ENCODE measurements around the gene C2CD2L. TPM values are rescaled to one million over a fixed set of nuclear protein-coding genes. Genes with fewer than 3 reads are reported as not detected.

The C2CD2L gene
- 17.9 and 18.2 TPM in 2 replicates for total RNA-seq (2014; rRNA removed; shearing (Covaris generic))

GRCh38 chr11:119106564-119107537, at the start of gene C2CD2L:
Gene C2CD2L (plus strand): TSS chr11:119107344. CDS start chr11:119107742, 398 bp downstream.

DNA sequence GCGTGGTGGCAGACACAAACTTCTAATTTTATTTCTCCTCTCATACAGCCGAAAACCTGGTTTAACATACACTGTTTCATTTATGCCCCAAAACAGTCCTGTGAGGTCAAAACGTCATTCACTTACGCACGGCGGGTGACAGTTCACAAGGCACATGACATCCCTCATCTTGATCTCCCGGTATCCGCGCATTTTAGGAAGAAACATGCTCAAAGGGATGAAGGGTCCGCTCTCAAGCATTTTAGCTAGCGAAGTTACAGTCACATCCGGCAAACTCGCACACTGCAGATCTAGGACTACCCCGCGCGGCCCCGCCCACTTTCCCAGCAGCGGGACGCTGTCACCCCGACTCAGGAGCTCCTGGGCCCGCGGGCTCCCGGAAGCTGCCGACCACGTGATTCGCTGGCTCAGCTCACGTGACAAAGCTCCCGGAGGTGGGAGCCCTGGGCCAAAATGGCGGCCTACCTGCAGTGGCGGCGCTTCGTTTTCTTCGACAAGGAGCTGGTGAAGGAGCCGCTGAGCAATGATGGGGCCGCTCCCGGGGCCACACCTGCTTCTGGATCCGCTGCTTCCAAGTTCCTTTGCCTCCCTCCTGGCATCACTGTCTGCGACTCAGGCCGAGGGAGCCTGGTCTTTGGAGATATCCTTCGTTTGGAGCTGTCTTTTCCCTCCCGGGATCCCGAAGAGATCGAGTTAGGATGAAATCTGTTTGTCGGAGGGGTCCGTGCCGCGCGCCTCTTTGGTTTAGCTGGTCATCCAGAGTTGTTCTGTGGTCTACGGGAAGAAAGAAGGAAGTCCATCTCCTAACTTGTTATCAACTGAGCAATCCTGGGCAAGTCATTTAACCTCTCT, 39.5 kb upstream of the C2CD2L start, which contains the start of gene VPS11:
Gene VPS11, plus strand, starts transcription at position 448 of the 852 bp plus-strand sequence. Its CDS starts 6 bp downstream, at position 454.

DNA sequence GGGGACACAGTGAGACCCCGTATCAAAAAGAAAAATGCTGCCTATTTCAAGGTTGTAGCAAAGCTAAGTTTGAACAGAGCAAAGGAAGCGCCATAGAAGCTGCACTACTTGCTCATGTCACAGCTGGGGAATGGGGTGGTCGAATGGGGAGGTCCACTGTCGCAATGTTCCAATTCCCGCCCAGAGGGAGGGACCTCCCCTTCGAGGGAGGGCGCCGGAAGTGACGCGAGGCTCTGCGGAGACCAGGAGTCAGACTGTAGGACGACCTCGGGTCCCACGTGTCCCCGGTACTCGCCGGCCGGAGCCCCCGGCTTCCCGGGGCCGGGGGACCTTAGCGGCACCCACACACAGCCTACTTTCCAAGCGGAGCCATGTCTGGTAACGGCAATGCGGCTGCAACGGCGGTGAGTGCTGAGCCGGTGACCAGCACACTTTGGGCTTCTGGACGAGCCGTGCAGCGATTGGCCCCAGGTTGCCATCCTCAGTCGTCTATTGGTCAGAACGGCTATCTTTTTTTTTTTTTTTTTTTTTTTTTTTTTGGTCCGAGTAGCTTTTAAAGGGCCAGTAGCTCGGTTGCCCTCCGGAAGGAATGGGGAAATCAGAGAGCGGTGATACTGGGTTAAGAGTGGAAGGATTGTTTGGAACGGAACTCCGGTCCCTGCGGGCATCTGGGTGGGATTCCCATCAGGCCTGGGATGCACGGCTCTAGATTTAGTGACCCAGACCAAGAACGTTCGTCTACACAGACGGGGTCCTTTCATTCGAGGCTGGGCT, 22.3 kb upstream of the C2CD2L start, which contains the start of gene HMBS:
Gene HMBS, plus strand, starts transcription at position 219 of the 774 bp plus-strand sequence. Its CDS starts 153 bp downstream, at position 372.

GRCh38 chr11:119101759-119102423, 5.3 kb upstream of the C2CD2L start, which contains the start of gene DPAGT1:
Gene DPAGT1 (minus strand): TSS chr11:119101853. CDS start chr11:119101655, 198 bp downstream.

DNA sequence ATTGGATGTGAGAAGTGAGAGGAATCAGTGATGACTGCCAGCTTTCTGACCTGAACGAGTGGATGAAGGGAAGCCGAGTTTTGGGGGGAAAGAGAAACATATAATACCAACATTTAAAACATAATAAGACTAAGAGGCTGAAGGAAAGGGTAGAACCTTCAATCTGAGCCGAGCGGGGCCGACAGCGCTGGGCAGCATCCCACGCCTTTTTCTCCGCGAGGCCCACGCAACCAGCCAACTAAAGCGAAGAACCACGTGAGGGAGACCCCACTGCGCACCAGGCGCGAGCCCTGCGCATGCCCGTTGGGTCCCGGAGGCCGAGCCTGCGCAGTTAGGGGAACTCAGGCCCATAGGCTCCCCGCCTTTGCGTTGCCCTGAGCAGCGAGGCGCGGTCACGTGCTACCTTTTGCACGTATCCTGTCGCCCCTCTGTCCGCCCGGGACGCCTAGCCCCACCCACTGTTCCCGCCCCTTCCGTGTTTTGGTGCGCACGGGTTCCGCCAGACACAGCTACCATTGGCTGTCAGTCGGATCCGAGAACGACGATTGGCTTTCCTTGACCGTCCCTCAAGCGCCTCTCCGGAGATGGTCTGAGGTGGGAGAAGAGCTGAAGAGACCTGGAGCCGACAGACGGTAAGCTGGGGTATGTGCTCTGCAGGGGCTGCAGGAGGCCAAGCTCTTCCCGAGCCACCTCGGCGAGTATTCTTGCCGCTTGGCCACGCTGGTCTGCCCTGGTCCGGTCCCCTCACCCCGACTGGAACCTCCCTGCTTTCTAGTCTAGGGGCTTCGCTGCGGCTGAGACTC, 14.1 kb downstream of the C2CD2L start, which contains the start of gene HINFP:
Gene HINFP, plus strand, starts transcription at position 573 of the 803 bp plus-strand sequence. CDS start 5,365 bp downstream, outside the sequence.

GRCh38 chr11:119149018-119149785, 42.1 kb downstream of the C2CD2L start, which contains the start of gene ABCG4:
Gene ABCG4 (plus strand): TSS chr11:119149052. CDS start chr11:119149966, 914 bp downstream.

Other genes with a start within 250 kb of the C2CD2L start
- not detected in 2 replicates for gene CXCR5, start 223.5 kb upstream of the C2CD2L start, total RNA-seq (2014; rRNA removed; shearing (Covaris generic))
- gene BCL9L, start 181.4 kb upstream of the C2CD2L start, total RNA-seq (2014; rRNA removed; shearing (Covaris generic)), result 20.1 and 20.4 TPM in 2 replicates
- gene UPK2, start 151.0 kb upstream of the C2CD2L start, total RNA-seq (2014; rRNA removed; shearing (Covaris generic)), result not detected in 2 replicates
- gene FOXR1, start 135.6 kb upstream of the C2CD2L start, total RNA-seq (2014; rRNA removed; shearing (Covaris generic)), result not detected in 2 replicates
- 43.6 and 48.3 TPM in 2 replicates for gene CENATAC, start 109.2 kb upstream of the C2CD2L start, total RNA-seq (2014; rRNA removed; shearing (Covaris generic))
- gene RPS25, start 89.0 kb upstream of the C2CD2L start, total RNA-seq (2014; rRNA removed; shearing (Covaris generic)), result 1,513 and 1,807 TPM in 2 replicates
- 116 and 119 TPM in 2 replicates for gene TRAPPC4, start 88.6 kb upstream of the C2CD2L start, total RNA-seq (2014; rRNA removed; shearing (Covaris generic))
- gene SLC37A4, start 76.5 kb upstream of the C2CD2L start, total RNA-seq (2014; rRNA removed; shearing (Covaris generic)), result 23.9 and 33.9 TPM in 2 replicates
- gene HYOU1, start 50.1 kb upstream of the C2CD2L start, total RNA-seq (2014; rRNA removed; shearing (Covaris generic)), result 183 and 189 TPM in 2 replicates
- 35.2 and 39.1 TPM in 2 replicates for gene VPS11, start 39.5 kb upstream of the C2CD2L start, total RNA-seq (2014; rRNA removed; shearing (Covaris generic))
- 9.5 and 13.5 TPM in 2 replicates for gene HMBS, start 22.5 kb upstream of the C2CD2L start, total RNA-seq (2014; rRNA removed; shearing (Covaris generic))
- 25.1 and 54.7 TPM in 2 replicates for gene DPAGT1, start 5.5 kb upstream of the C2CD2L start, total RNA-seq (2014; rRNA removed; shearing (Covaris generic))
- 10.7 and 13.2 TPM in 2 replicates for gene HINFP, start 14.2 kb downstream of the C2CD2L start, total RNA-seq (2014; rRNA removed; shearing (Covaris generic))
- 0.08 and 0.23 TPM in 2 replicates for gene ABCG4, start 41.7 kb downstream of the C2CD2L start, total RNA-seq (2014; rRNA removed; shearing (Covaris generic))
- gene NLRX1, start 61.4 kb downstream of the C2CD2L start, total RNA-seq (2014; rRNA removed; shearing (Covaris generic)), result 19.2 and 24.3 TPM in 2 replicates
- 0.11 TPM in 1 of 2 replicates, not detected in the other for gene NHERF4, start 78.1 kb downstream of the C2CD2L start, total RNA-seq (2014; rRNA removed; shearing (Covaris generic))
- 9.6 and 10.9 TPM in 2 replicates for gene CBL, start 99.0 kb downstream of the C2CD2L start, total RNA-seq (2014; rRNA removed; shearing (Covaris generic))
- gene MCAM, start 209.8 kb downstream of the C2CD2L start, total RNA-seq (2014; rRNA removed; shearing (Covaris generic)), result 182 and 200 TPM in 2 replicates
- gene RNF26, start 227.2 kb downstream of the C2CD2L start, total RNA-seq (2014; rRNA removed; shearing (Covaris generic)), result 7.1 and 7.5 TPM in 2 replicates
- not detected in 2 replicates for gene C1QTNF5, start 233.5 kb downstream of the C2CD2L start, total RNA-seq (2014; rRNA removed; shearing (Covaris generic))
- not detected in 2 replicates for gene MFRP, start 239.4 kb downstream of the C2CD2L start, total RNA-seq (2014; rRNA removed; shearing (Covaris generic))

Data from A375 (cell line).